HFF-Myc (cell line): Measurements from ENCODE around the gene EPB42.
A peak's percentile ranks its signal among the peaks of the same experiment; 100 is the strongest.

ENCODE experiments used
- DNase-seq: peaks from one replicate; pipeline ENCODE4 v3.0.0-alpha.2; 2011; ENCODE audit warnings: low read depth; ENCODE audit errors: extremely low read depth
- H3K4me3 ChIP-seq: replicated peaks from 2 replicates; pipeline ENCODE4 v1.5.1; 2011; ENCODE audit warnings: low read depth, mild to moderate bottlenecking, control low read depth, low read length
- CTCF ChIP-seq: IDR thresholded peaks from 2 replicates; pipeline ENCODE4 v1.5.1; 2012; ENCODE audit warnings: mild to moderate bottlenecking, low read depth, low read length, control low read depth; ENCODE audit errors: missing control alignments

The EPB42 gene

GRCh38 chr15:43209059-43209824, 11.6 kb downstream of the EPB42 start:
- no peak for DNase-seq
- H3K4me3 ChIP-seq: no peak overlapping the region
- peak; percentile 16 for TF ChIP-seq CTCF

- TF ChIP-seq CTCF: no peak
Observed at GRCh38 chr15:43208052-43209002, 12.5 kb downstream of the EPB42 start.

GRCh38 chr15:43207024-43207423, 13.8 kb downstream of the EPB42 start:
- H3K4me3 ChIP-seq: no peak overlapping the region
- no peak for DNase-seq
- TF ChIP-seq CTCF: no peak

More at GRCh38 chr15:43208052-43209002, 12.5 kb downstream of the EPB42 start:
- DNase-seq: no peak
- no peak overlapping the region for H3K4me3 ChIP-seq

- TF ChIP-seq CTCF: no peak
- DNase-seq: no peak
- H3K4me3 ChIP-seq: no peak overlapping the region
Observed at GRCh38 chr15:43206054-43206453, 14.8 kb downstream of the EPB42 start.

- peak; percentile 47 for DNase-seq
- TF ChIP-seq CTCF: peak; percentile 74
- H3K4me3 ChIP-seq: no peak overlapping the region
Observed at GRCh38 chr15:43204016-43204901, 16.6 kb downstream of the EPB42 start.

- DNase-seq: no peak
- no peak overlapping the region for H3K4me3 ChIP-seq
- TF ChIP-seq CTCF: no peak
Observed at GRCh38 chr15:43199945-43200488, 20.8 kb downstream of the EPB42 start.
